PFSK-1 (cell line): ENCODE results near the gene SEC24D.

Source experiments
- SIN3A ChIP-seq: IDR thresholded peaks from 2 replicates; pipeline ENCODE4 v1.6.1; 2012; ENCODE audit warnings: mild to moderate bottlenecking, low read length, moderate library complexity, borderline replicate concordance; ENCODE audit not compliant: insufficient read depth
- TAF1 ChIP-seq: IDR thresholded peaks from 2 replicates; pipeline ENCODE4 v1.6.1; 2012; ENCODE audit warnings: low read length, control low read depth, borderline replicate concordance; ENCODE audit not compliant: insufficient read depth

DNA sequence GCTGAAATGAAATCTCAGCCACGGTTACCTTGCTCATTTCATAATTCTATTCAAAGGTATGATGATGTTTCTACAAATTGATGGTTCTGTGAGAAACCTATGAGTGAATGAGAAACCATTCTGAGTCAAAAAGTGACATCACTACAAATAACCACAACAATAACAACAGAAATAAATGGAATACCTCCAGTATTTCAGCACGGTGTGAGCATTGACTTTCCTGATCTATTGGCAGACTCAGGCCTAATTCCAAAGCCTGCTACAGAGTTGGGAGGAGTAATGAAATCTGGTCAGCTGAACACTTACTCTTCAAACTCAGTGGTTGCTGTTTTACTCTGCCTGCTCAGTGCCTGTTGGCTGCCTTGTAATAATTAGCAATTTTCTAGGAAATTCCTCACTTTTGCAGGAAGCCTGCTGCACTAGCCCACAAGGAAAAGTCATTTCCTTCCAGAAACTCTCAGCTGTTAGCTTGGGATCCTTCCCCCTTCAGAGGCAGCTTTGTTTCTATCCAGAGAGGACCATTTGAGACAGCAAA is 33.9 kb upstream of the SEC24D start:
- TF ChIP-seq SIN3A (no peak), TAF1 (no peak)
